Stromal cell of bone marrow (primary cell): ENCODE results near the gene ATP5PO.

Source experiments
- DNase-seq: peaks from one replicate; pipeline ENCODE4 v3.0.0-alpha.2; 2012; ENCODE audit warnings: low read depth

ATP5PO gene

DNA sequence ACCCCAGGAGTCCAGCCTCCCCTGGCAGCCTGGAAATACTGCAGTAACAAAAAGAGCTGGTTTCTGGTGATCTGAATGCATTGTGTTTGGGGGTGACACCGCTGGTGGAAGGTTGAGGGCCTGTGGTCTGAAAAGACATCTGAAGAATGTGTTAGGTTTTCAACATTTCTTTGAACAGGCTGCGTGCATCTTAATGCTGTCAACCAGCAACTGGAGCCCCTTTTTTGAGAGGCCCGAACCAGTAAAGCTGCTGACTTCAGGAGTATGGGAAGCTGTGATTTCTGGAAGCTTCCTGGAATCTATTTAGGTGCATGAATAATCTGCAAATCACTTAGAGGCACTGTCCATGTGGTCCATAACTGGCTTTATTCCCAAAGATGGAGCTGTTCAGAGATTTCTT, 17.0 kb downstream of the ATP5PO start:
- DNase-seq = no peak

DNA sequence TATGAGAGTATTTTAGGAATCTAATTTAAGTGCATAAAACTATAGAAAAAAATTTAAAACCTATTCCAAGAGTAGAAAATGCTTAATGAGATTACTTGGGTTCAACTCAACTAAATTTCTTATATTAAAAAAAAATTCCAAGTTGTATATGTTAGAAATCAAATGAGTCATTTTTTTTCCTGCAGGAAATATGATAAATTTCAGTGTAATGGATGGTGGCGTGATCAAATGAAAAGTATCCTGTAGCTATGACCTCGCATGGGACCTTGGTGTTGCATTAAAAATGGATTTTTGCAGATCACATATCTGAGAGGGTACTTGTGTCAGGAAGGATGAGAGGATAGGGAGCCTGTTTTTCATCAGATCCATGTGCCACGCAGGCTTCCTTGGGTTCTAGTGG, 17.9 kb downstream of the ATP5PO start:
- no peak for DNase-seq

DNA sequence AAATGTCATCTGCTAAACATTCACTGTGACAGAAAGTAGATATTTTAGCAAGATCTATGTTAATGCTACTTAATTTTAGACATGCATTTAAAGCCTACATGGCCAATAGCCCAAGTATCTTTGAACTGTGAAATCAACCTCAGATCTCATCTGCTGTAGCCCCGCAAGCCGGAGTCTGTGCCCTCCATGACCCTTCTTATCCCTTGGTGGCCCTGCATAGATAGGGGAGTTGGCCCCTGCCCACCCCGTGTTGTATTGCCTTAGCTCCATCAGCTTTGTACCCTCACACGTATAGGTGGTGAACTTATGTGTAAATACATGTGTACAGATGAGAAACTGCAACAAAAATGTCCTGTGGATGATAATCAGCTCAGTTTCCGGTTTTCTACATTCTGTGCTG, 18.5 kb downstream of the ATP5PO start:
- no peak for DNase-seq

DNA sequence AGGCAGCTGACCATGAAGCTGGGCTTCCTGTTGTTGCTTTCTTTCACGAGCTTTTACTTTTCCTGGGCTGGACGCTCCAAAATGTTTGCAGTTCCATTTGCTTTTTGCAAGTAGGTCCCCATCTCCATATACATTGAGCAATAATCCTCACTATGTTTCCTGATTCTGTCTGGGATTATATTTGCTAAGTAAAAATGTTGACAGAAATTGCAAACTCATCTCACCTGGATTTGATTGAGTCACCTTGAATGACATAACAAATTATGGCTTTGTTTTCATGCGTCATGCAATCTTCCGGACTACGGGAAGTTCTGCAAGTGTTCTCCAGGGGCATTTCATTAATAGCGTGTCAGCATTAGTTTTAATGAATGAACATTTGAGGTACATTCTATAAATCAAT, 18.9 kb downstream of the ATP5PO start:
- DNase-seq = no peak

- DNase-seq = no peak
Observed at GRCh38 chr21:33895356-33895755, 20.2 kb downstream of the ATP5PO start.

GRCh38 chr21:33894736-33895288, 20.8 kb downstream of the ATP5PO start:
- DNase-seq = peak; percentile 75

- DNase-seq = no peak
Observed at GRCh38 chr21:33893917-33894316, 21.7 kb downstream of the ATP5PO start.

GRCh38 chr21:33892853-33893252, 22.8 kb downstream of the ATP5PO start:
- DNase-seq = no peak

DNA sequence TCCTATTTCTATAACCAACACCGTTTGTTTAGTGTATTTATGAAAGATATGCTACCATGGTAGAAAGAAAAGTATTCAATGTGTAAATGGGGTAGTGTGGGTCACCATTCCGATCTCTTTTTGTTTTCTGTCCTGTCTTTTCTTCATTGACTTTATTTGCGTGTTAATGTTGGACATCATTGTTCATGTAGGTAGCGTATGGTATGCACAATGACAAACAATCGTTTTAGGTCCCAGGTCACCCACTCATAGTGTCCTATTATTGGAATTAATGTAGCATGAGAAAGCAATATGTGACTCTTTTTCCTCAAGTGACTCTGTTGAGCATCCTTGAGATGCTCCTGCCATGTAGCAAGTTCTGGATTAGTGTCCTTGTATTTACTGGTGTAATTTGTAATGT, 25.4 kb downstream of the ATP5PO start:
- no peak for DNase-seq

- no peak for DNase-seq
Observed at GRCh38 chr21:33886321-33886720, 29.3 kb downstream of the ATP5PO start.

DNA sequence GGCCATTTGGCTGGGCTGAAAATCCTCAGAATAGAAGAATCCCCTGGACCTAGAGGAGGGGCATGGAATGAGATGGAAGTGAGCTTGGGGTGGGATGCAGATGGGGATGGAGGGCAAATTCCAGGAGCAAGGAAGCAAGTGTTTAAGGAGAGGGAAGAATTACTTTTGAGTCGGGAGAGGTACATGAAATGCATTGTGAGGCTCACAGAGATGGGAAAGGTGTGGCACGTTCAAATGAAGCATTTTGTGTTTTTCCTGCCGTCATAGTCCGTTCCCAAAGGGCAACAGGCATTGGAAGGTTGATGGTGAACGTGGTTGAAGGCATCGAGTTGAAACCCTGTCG, 30.5 kb downstream of the ATP5PO start:
- no peak for DNase-seq

- peak; percentile 44 for DNase-seq
Observed at GRCh38 chr21:33884376-33885171, 31.0 kb downstream of the ATP5PO start.

DNA sequence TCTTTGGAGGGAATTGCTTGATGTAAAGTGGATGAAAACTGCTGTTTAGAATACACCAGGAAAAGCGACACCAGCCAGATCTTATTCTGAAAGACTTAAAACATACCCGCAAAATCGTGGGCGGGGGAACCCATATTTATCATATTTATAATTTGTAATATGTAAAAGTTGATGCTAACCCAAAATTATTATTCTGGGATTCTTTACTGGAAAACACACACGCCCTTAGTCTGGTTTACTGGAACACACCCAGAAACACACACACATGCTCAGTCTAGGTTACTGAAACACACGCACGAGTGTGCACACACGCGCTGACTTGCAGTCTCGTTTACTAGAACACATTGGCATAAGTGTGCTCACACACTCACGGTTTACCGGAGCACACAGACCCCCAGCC, 32.5 kb downstream of the ATP5PO start:
- no peak for DNase-seq

DNA sequence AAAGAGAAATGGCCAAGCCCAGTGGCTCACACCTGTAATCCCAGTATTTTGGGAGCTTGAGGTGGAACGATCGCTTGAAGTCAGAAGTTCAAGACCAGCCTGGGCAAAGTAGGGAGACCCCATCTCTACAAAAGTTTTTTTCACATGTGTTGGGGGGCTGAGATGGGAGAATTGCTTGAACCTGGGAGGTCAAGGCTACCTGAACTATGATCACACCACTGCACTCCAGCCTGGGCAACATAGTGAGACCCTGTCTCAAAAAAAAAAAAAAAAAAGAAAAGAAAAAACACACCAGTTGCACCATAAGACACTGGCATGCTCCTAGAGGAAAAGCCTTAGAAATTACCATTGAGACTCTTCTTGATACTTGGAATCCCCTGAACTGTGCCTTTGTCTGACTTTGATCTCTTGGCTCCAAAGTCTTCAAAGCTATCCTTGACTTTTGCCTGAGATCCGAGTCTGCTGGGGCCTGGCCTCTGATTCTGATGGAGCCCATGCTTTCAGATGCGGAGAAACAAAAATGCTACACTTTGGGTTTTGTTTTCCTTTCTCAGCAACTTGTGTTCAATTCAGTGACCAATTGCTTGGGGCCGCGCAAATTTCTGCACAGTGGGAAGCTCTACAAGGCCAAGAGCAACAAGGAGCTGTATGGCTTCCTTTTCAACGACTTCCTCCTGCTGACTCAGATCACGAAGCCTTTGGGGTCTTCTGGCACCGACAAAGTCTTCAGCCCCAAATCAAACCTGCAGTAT, 33.7 kb downstream of the ATP5PO start:
- no peak for DNase-seq

DNA sequence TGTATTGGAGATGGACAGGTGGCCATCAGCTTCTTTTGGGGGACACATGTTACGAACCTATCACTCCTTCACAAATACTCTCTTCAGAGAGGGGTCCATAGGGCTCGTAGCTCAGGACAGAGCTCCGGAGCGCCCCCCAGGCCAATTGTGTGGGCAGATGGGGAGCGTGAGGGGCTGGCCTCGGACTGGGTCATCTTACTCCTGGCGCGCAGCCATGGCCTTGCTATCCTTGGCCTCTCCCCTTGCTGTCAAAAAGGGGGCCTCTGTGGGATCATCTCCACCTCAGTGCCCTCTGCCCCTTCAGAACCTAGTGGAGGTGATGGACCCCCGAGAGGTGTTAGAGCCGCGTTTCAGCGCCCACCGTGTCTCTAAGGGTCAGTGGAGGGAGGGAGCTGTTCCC, 35.0 kb downstream of the ATP5PO start:
- DNase-seq = no peak

DNA sequence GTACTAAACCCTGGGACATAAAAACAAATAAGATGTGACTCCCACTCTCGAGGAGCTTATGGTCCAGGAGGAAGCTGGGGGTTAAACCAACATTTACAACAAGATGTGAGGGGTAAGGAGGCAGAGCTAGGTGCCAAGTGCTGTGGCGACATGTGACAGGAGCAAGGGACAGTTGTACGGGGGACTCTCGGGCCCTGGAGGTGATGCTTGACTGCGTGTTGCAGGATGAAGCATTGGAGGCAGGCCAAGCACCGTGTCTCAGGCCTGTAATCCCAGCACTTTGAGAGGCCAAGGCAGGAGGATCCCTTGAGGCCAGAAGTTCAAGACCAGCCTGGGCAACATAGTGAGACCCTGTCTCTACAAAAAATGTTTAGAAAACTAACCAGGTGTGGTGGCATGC, 36.8 kb downstream of the ATP5PO start:
- DNase-seq = no peak

- DNase-seq = no peak
Observed at GRCh38 chr21:33875026-33875695, 40.4 kb downstream of the ATP5PO start.

- DNase-seq = no peak
Observed at GRCh38 chr21:33874161-33874560, 41.4 kb downstream of the ATP5PO start.

GRCh38 chr21:33872881-33873515, 42.6 kb downstream of the ATP5PO start:
- no peak for DNase-seq

DNA sequence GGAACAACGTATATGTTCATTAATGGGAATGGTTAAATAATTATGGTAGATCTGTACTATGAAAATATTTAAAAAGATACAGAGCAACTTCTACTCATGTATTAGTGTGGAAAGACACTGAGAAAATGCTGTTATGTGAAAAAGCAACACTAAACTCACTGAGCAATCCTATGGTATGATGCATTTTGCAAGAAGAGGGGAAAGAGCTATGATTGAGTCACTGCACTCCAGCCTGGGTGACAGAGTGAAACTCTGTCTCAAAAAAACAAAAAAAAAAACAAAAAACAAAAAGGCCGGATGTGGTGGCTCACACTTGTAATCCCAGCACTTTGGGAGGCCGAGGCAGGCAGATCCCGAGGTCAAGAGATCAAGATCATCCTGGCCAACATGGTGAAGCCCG, 44.4 kb downstream of the ATP5PO start:
- no peak for DNase-seq

GRCh38 chr21:33870768-33871167, 44.8 kb downstream of the ATP5PO start:
- DNase-seq = no peak

DNA sequence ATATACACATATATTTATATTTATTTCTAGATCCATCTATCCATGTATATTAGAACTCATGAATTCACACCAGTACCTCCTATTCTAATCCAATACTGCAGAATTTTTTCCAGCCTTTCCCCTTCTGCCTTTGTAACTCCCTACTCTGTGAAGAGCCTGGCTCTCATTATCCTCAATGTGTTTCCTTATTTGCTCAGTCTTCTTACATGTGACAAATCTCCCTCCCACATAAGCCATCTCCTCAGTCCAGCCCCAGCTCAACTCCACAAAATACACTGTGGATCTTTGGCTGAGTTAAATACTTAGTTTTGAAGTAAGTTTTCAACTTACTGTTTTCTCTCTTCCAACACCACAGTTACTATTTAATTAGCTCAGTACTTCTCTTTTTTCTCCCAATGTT, 45.7 kb downstream of the ATP5PO start:
- no peak for DNase-seq
